Measurements from ENCODE around the gene CFD.

CFD gene

GRCh38 chr19:900043-900301, 40.5 kb downstream of the CFD start:
- no peak for TF ChIP-seq CTCF (IDR thresholded peaks at IDR 0.05)

- no peak for TF ChIP-seq CTCF (IDR thresholded peaks at IDR 0.05)
Measured at GRCh38 chr19:900302-901111, 41.0 kb downstream of the CFD start.

- no peak for TF ChIP-seq CTCF (IDR thresholded peaks at IDR 0.05)
Measured at GRCh38 chr19:901216-902092, 42.0 kb downstream of the CFD start.

- TF ChIP-seq CTCF (IDR thresholded peaks at IDR 0.05), result no peak
Measured at GRCh38 chr19:902093-902370, 42.6 kb downstream of the CFD start.

- TF ChIP-seq CTCF (IDR thresholded peaks at IDR 0.05), result no peak
Measured at GRCh38 chr19:902446-903226, 43.2 kb downstream of the CFD start.

- TF ChIP-seq CTCF (IDR thresholded peaks at IDR 0.05), result no peak
Measured at GRCh38 chr19:903266-903797, 43.9 kb downstream of the CFD start.

GRCh38 chr19:904545-904944, 45.1 kb downstream of the CFD start:
- TF ChIP-seq CTCF (IDR thresholded peaks at IDR 0.05), result no peak
